Endodermal cell (in vitro differentiated cells): ENCODE results near the gene TTC34. TPM values are rescaled to one million over a fixed set of nuclear protein-coding genes. Genes with fewer than 3 reads are reported as not detected.

Experiments
- DNase-seq: peaks from one replicate; pipeline ENCODE4 v3.0.0-alpha.2; 2017
- H3K27ac ChIP-seq: 2 replicates; pipeline ENCODE4 v1.5.1; 2013; ENCODE audit warnings: mild to moderate bottlenecking, low read depth, low read length, moderate library complexity
- H3K27me3 ChIP-seq: 2 replicates; pipeline ENCODE4 v1.6.1; 2013; ENCODE audit warnings: mild to moderate bottlenecking, low read length, moderate library complexity; ENCODE audit not compliant: insufficient read depth, control insufficient read depth, poor library complexity, severe bottlenecking
- H3K36me3 ChIP-seq: 2 replicates; pipeline ENCODE4 v1.7.0; 2013; ENCODE audit warnings: mild to moderate bottlenecking, low read length, moderate library complexity; ENCODE audit not compliant: control insufficient read depth, insufficient read depth
- H3K4me1 ChIP-seq: one replicate; pipeline ENCODE4 v1.7.0; 2013; ENCODE audit warnings: low read length; ENCODE audit not compliant: control insufficient read depth, insufficient read depth
- H3K4me3 ChIP-seq: 2 replicates; pipeline ENCODE4 v1.5.1; 2013; ENCODE audit warnings: mild to moderate bottlenecking, low read length, moderate library complexity
- H3K9ac ChIP-seq: 2 replicates; pipeline ENCODE4 v1.6.1; 2013; ENCODE audit warnings: mild to moderate bottlenecking, low read length, moderate library complexity; ENCODE audit not compliant: poor library complexity, severe bottlenecking; ENCODE audit errors: extremely low read depth
- H3K9me3 ChIP-seq: 2 replicates; pipeline ENCODE4 v1.6.1; 2013; ENCODE audit warnings: mild to moderate bottlenecking, low read length, moderate library complexity; ENCODE audit not compliant: control insufficient read depth
- H3K27ac Mint-ChIP-seq: 2 replicates; pipeline ENCODE4 v1.8.0; 2020; ENCODE audit warnings: mixed read lengths
- H3K27me3 Mint-ChIP-seq: 2 replicates; pipeline ENCODE4 v1.8.0; 2021; ENCODE audit warnings: mild to moderate bottlenecking, mixed read lengths; ENCODE audit not compliant: insufficient read depth
- H3K36me3 Mint-ChIP-seq: 2 replicates; pipeline ENCODE4 v1.8.0; 2020; ENCODE audit warnings: low read depth, mixed read lengths
- H3K4me1 Mint-ChIP-seq: 2 replicates; pipeline ENCODE4 v1.8.0; 2020; ENCODE audit warnings: mixed read lengths
- H3K4me3 Mint-ChIP-seq: 2 replicates; pipeline ENCODE4 v1.8.0; 2020; ENCODE audit warnings: mild to moderate bottlenecking, moderate library complexity, mixed read lengths
- H3K9me3 Mint-ChIP-seq: 2 replicates; pipeline ENCODE4 v1.8.0; 2020; ENCODE audit warnings: mild to moderate bottlenecking, mixed read lengths
- CTCF ChIP-seq: fragments of 200-600 bp; sonication (generic); conservative IDR thresholded peaks from 2 replicates; pipeline ENCODE4 v1.5.0; 2021; ENCODE audit warnings: antibody characterized with exemption, mild to moderate bottlenecking
- WGBS, 2 experiments: methylation state at CpG; one replicate each; pipeline versions ENCODE4 v1.1.5 to v1.1.7; 2013; ENCODE audit warnings: missing lambda C conversion rate in 2 of 2, mixed read lengths in 1 of 2; ENCODE audit not compliant: insufficient coverage in 1 of 2, insufficient read length in 1 of 2; 5-methylcytosine and 5-hydroxymethylcytosine counted together
- total RNA-seq, 2 donors: library from RNA; stranded (reverse); fragmentation: NEBNext Ultra II Directional in 1 of 2; extraction: Animal tissue kit (Norgen Biotek cat#: 25700) in 1 of 2; gene quantifications; 2 replicates in 1 of 2; 3 replicates in 1 of 2; pipeline ENCODE4 v1.2.1, GENCODE V29; 2021

TTC34 gene
- total RNA-seq, 2 donors from 2014 or later: 2.4 to 3.1 TPM

DNA sequence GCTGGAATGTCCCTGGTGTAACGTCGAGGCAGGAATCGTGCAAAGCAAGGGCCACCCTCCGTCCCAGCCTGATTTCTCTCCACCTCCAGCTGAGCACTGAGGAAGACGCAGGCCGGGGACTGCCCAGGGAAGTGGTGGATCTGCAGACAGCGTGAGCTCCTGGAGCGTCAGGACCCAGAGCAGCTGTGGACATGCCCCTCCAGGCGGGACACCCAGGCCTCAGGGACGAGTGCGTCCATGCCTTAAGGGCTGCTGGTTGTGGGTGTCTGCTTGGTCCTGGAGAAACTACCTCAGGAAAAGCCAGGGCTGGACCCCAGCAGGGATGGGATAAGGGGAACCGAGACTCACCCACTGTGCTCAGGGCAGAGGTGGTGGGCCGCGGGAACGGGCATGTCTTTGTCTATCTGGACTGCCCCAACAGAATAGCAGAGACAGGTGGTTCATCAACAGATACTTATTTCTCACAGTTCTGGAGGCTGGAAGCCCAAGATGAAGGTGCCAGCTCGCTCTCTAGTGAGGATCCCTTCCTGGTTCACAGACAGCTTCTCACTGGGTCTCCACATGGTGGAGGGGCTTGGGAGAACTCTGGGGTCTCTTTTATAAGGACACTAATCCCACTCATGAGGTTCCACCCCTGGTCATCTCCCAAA, 162.9 kb downstream of the TTC34 start:
- Mint-ChIP-seq H3K4me3 (no peak overlapping the region), H3K27me3 (peaks cover 46% of the 10 kb centered on the region), H3K36me3 (no peaks in the 10 kb centered on the region), H3K4me1 (peaks cover 3% of the 10 kb centered on the region), H3K9me3 (peaks cover 19% of the 10 kb centered on the region), H3K27ac (no peak overlapping the region)
- Histone ChIP-seq H3K4me3 (no peak overlapping the region), H3K27ac (no peak overlapping the region), H3K9ac (no peak overlapping the region), H3K36me3 (no peaks in the 10 kb centered on the region), H3K27me3 (no peaks in the 10 kb centered on the region), H3K4me1 (no peaks in the 10 kb centered on the region), H3K9me3 (peaks cover 13% of the 10 kb centered on the region)
- WGBS, 2 experiments: 86 to 87% methylated on average over 11 to 16 of the region's 16 CpGs
- no peak for TF ChIP-seq CTCF
- no peak for DNase-seq

- H3K36me3 ChIP-seq: no peaks in the 10 kb centered on the region
- H3K4me1 ChIP-seq: no peaks in the 10 kb centered on the region
- no peak overlapping the region for H3K4me3 ChIP-seq
- no peaks in the 10 kb centered on the region for H3K27me3 ChIP-seq
- WGBS, 2 experiments: 74 to 81% methylated on average over 7 to 10 of the region's 10 CpGs
- Mint-ChIP-seq H3K4me1 (peaks cover 3% of the 10 kb centered on the region), H3K27me3 (peaks cover 54% of the 10 kb centered on the region), H3K4me3 (no peak overlapping the region), H3K27ac (no peak overlapping the region), H3K9me3 (peaks cover 19% of the 10 kb centered on the region), H3K36me3 (no peaks in the 10 kb centered on the region)
- H3K9ac ChIP-seq: no peak overlapping the region
- DNase-seq: no peak
- peaks cover 13% of the 10 kb centered on the region for H3K9me3 ChIP-seq
- H3K27ac ChIP-seq: no peak overlapping the region
- TF ChIP-seq CTCF: no peak
Measured at GRCh38 chr1:2637442-2638145, 163.9 kb downstream of the TTC34 start.

GRCh38 chr1:2636733-2637132, 164.8 kb downstream of the TTC34 start:
- no peak overlapping the region for H3K27ac Mint-ChIP-seq
- Histone ChIP-seq H3K4me1 (no peaks in the 10 kb centered on the region), H3K4me3 (no peak overlapping the region), H3K9ac (no peak overlapping the region), H3K27me3 (no peaks in the 10 kb centered on the region), H3K27ac (no peak overlapping the region), H3K9me3 (peaks cover 13% of the 10 kb centered on the region), H3K36me3 (no peaks in the 10 kb centered on the region)
- TF ChIP-seq CTCF: no peak
- H3K27me3 Mint-ChIP-seq: peaks cover 60% of the 10 kb centered on the region
- WGBS, 2 experiments: 82 to 84% methylated on average over 6 to 7 of the region's 7 CpGs
- DNase-seq: no peak
- no peaks in the 10 kb centered on the region for H3K36me3 Mint-ChIP-seq
- H3K4me3 Mint-ChIP-seq: no peak overlapping the region
- H3K9me3 Mint-ChIP-seq: peaks cover 19% of the 10 kb centered on the region
- H3K4me1 Mint-ChIP-seq: no peaks in the 10 kb centered on the region
